Endothelial cell of umbilical vein (primary cell): Measurements from ENCODE around the gene ZNF559.

Source experiments
- JUN ChIP-seq: IDR thresholded peaks from 2 replicates; pipeline ENCODE4 v1.6.1; 2011; ENCODE audit warnings: borderline replicate concordance, low read depth; ENCODE audit not compliant: insufficient read length, insufficient read depth
- POLR2AphosphoS5 ChIP-seq: IDR thresholded peaks from 2 replicates; pipeline ENCODE4 v1.6.1; 2012; ENCODE audit warnings: low read depth, mild to moderate bottlenecking, control low read depth, low read length, moderate library complexity; ENCODE audit not compliant: insufficient read depth
- TF ChIP-seq, protein P1 (sequence below), 2 donors: IDR thresholded peaks; 1 replicate in 1 of 2; 2 replicates in 1 of 2; pipeline ENCODE4 v1.5.1; 2011; ENCODE audit warnings: low read length in 2 of 2, mild to moderate bottlenecking in 2 of 2, moderate library complexity in 2 of 2, control low read depth in 1 of 2, inconsistent platforms in 1 of 2, low read depth in 1 of 2; ENCODE audit not compliant: insufficient read depth in 1 of 2; ENCODE audit errors: extremely low read depth in 1 of 2

DNA sequence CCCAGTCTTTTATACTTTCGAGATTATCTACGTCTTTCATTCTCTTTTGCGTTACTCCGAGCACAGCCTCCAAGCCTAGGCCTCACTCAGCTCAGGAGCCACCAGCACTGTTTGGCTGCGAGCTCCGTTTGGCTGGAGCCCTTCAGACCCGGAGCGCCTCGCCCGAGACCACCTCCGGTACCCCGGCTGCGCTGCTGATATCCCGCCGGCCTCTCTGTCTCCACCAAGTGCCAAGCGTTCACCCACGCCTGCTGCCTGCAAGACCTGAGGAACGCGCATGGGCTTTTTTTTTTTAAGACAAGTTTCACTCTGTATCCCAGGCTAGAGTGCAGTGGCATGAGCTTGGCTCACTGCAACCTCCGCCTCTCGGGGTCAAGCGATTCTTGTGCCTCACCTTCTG is 24.7 kb downstream of the ZNF559 start:
- TF ChIP-seq, protein P1, sequence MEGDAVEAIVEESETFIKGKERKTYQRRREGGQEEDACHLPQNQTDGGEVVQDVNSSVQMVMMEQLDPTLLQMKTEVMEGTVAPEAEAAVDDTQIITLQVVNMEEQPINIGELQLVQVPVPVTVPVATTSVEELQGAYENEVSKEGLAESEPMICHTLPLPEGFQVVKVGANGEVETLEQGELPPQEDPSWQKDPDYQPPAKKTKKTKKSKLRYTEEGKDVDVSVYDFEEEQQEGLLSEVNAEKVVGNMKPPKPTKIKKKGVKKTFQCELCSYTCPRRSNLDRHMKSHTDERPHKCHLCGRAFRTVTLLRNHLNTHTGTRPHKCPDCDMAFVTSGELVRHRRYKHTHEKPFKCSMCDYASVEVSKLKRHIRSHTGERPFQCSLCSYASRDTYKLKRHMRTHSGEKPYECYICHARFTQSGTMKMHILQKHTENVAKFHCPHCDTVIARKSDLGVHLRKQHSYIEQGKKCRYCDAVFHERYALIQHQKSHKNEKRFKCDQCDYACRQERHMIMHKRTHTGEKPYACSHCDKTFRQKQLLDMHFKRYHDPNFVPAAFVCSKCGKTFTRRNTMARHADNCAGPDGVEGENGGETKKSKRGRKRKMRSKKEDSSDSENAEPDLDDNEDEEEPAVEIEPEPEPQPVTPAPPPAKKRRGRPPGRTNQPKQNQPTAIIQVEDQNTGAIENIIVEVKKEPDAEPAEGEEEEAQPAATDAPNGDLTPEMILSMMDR (IDR thresholded peaks at IDR 0.05; ENCODE audit: extremely low read depth in 1 of 2, insufficient read depth in 1 of 2, low read depth in 1 of 2, low read length in 2 of 2) = no peak
- TF ChIP-seq JUN (no peak), POLR2AphosphoS5 (no peak)
